H9 (cell line): Measurements from ENCODE around the gene RASL10A. TPM values are rescaled to one million over a fixed set of nuclear protein-coding genes. Genes with fewer than 3 reads are reported as not detected.

Experiments
- DNase-seq: peaks from one replicate; pipeline ENCODE4 v3.0.0-alpha.2; 2017
- H2AFZ ChIP-seq: one replicate; pipeline ENCODE4 v1.6.1; 2013; ENCODE audit warnings: mild to moderate bottlenecking, low read length, control low read depth, moderate library complexity
- H2AK5ac ChIP-seq: 2 replicates; pipeline ENCODE4 v1.6.1; 2013; ENCODE audit warnings: low read length, control low read depth, mixed read lengths; ENCODE audit not compliant: insufficient read length
- H2BK120ac ChIP-seq: one replicate; pipeline ENCODE4 v1.6.1; 2013; ENCODE audit warnings: low read depth, mild to moderate bottlenecking, low read length, control low read depth, inconsistent platforms; ENCODE audit not compliant: poor library complexity, severe bottlenecking
- H2BK12ac ChIP-seq: 2 replicates; pipeline ENCODE4 v1.6.1; 2013; ENCODE audit warnings: low read length, control low read depth, mixed read lengths, low read depth; ENCODE audit not compliant: insufficient read length
- H2BK15ac ChIP-seq: 2 replicates; pipeline ENCODE4 v1.6.1; 2013; ENCODE audit warnings: low read depth, low read length, control low read depth
- H2BK20ac ChIP-seq: one replicate; pipeline ENCODE4 v1.6.1; 2013; ENCODE audit warnings: low read depth, mild to moderate bottlenecking, low read length, control low read depth, inconsistent platforms; ENCODE audit not compliant: poor library complexity, severe bottlenecking
- H2BK5ac ChIP-seq: 2 replicates; pipeline ENCODE4 v1.6.1; 2013; ENCODE audit warnings: low read length, control low read depth, mixed read lengths; ENCODE audit not compliant: insufficient read length
- H3K14ac ChIP-seq: 2 replicates; pipeline ENCODE4 v1.6.1; 2013; ENCODE audit warnings: low read length, control low read depth; ENCODE audit not compliant: insufficient read depth
- H3K18ac ChIP-seq: 2 replicates; pipeline ENCODE4 v1.6.1; 2013; ENCODE audit warnings: low read depth, mild to moderate bottlenecking, mixed read lengths, low read length, control low read depth; ENCODE audit not compliant: insufficient read length
- H3K23ac ChIP-seq: 2 replicates; pipeline ENCODE4 v1.6.1; 2013; ENCODE audit warnings: low read length, control low read depth, mixed read lengths, low read depth; ENCODE audit not compliant: insufficient read length
- H3K23me2 ChIP-seq: 2 replicates; pipeline ENCODE4 v1.6.1; 2013; ENCODE audit warnings: low read depth, mild to moderate bottlenecking, mixed read lengths, low read length, control low read depth; ENCODE audit not compliant: insufficient read length, poor library complexity, severe bottlenecking
- H3K27ac ChIP-seq: 2 replicates; pipeline ENCODE4 v1.5.1; 2013; ENCODE audit warnings: low read length, control low read depth, mixed read lengths, low read depth; ENCODE audit not compliant: insufficient read length
- H3K27me3 ChIP-seq: 2 replicates; pipeline ENCODE4 v1.6.1; 2013; ENCODE audit warnings: low read length, control low read depth, inconsistent platforms; ENCODE audit not compliant: insufficient read depth
- H3K4ac ChIP-seq: 2 replicates; pipeline ENCODE4 v1.6.1; 2013; ENCODE audit warnings: low read depth, mild to moderate bottlenecking, control low read depth, inconsistent platforms, low read length, moderate library complexity
- H3K4me1 ChIP-seq: 2 replicates; pipeline ENCODE4 v1.6.1; 2013; ENCODE audit warnings: low read length, control low read depth, inconsistent platforms; ENCODE audit not compliant: insufficient read depth
- H3K4me2 ChIP-seq: 2 replicates; pipeline ENCODE4 v1.6.1; 2013; ENCODE audit warnings: low read length, control low read depth, mixed read lengths; ENCODE audit not compliant: insufficient read length, insufficient read depth
- H3K56ac ChIP-seq: 2 replicates; pipeline ENCODE4 v1.6.1; 2013; ENCODE audit warnings: low read depth, mild to moderate bottlenecking, mixed read lengths, low read length, control low read depth; ENCODE audit not compliant: insufficient read length
- H3K79me1 ChIP-seq: 2 replicates; pipeline ENCODE4 v1.6.1; 2013; ENCODE audit warnings: low read depth, mild to moderate bottlenecking, moderate library complexity, low read length, control low read depth, inconsistent platforms; ENCODE audit not compliant: insufficient read depth, poor library complexity, severe bottlenecking
- H3K79me2 ChIP-seq: 2 replicates; pipeline ENCODE4 v1.6.1; 2013; ENCODE audit warnings: low read length, control low read depth, inconsistent platforms; ENCODE audit not compliant: insufficient read depth
- H3K9ac ChIP-seq: 2 replicates; pipeline ENCODE4 v1.6.1; 2013; ENCODE audit warnings: low read length, control low read depth, mixed read lengths; ENCODE audit not compliant: insufficient read length; ENCODE audit errors: extremely low read depth
- H3K9me3 ChIP-seq: one replicate; pipeline ENCODE4 v1.6.1; 2013; ENCODE audit warnings: low read depth, low read length, inconsistent platforms; ENCODE audit not compliant: control insufficient read depth
- H3T11ph ChIP-seq: one replicate; pipeline ENCODE4 v1.6.1; 2013; ENCODE audit warnings: mild to moderate bottlenecking, low read length, control low read depth, inconsistent platforms
- H4K20me1 ChIP-seq: one replicate; pipeline ENCODE4 v1.6.1; 2013; ENCODE audit not compliant: control insufficient read depth, insufficient read length, insufficient read depth
- H4K5ac ChIP-seq: 2 replicates; pipeline ENCODE4 v1.6.1; 2013; ENCODE audit warnings: low read depth, mild to moderate bottlenecking, mixed read lengths, low read length, control low read depth; ENCODE audit not compliant: insufficient read length
- H4K8ac ChIP-seq: replicated peaks from 2 replicates; pipeline ENCODE4 v1.6.1; 2013; ENCODE audit warnings: low read length, control low read depth, mixed read lengths, low read depth; ENCODE audit not compliant: insufficient read length
- H4K91ac ChIP-seq: 2 replicates; pipeline ENCODE4 v1.6.1; 2013; ENCODE audit warnings: low read depth, mild to moderate bottlenecking, moderate library complexity, mixed read lengths, low read length, control low read depth; ENCODE audit not compliant: insufficient read length
- H3K27ac Mint-ChIP-seq, 3 experiments: 2 replicates in 2 of 3; 3 replicates in 1 of 3; pipeline ENCODE4 v1.8.0; 2020 to 2021; ENCODE audit warnings: mixed read lengths in 3 of 3, mild to moderate bottlenecking in 1 of 3, moderate library complexity in 1 of 3
- H3K27me3 Mint-ChIP-seq: 2 replicates; pipeline ENCODE4 v1.8.0; 2021; ENCODE audit warnings: low read depth, mild to moderate bottlenecking, moderate library complexity, mixed read lengths
- H3K36me3 Mint-ChIP-seq, 3 experiments: 2 replicates in 2 of 3; 3 replicates in 1 of 3; pipeline ENCODE4 v1.8.0; 2020 to 2021; ENCODE audit warnings: low read depth in 3 of 3, mixed read lengths in 3 of 3; ENCODE audit not compliant: insufficient read depth in 1 of 3
- H3K4me1 Mint-ChIP-seq, 2 experiments: 2 replicates each; pipeline ENCODE4 v1.8.0; 2020; ENCODE audit warnings: mixed read lengths in 2 of 2
- H3K4me3 Mint-ChIP-seq, 2 experiments: 2 replicates in 1 of 2; 3 replicates in 1 of 2; pipeline ENCODE4 v1.8.0; 2020 to 2021; ENCODE audit warnings: mild to moderate bottlenecking in 2 of 2, mixed read lengths in 2 of 2, moderate library complexity in 1 of 2
- H3K9me3 Mint-ChIP-seq, 2 experiments: 2 replicates in 1 of 2; 3 replicates in 1 of 2; pipeline ENCODE4 v1.8.0; 2020; ENCODE audit warnings: mild to moderate bottlenecking in 2 of 2, mixed read lengths in 2 of 2, moderate library complexity in 1 of 2
- WGBS: extraction: QIAGEN DNeasy Blood & Tissue Kit; methylation state at CpG from one replicate; pipeline ENCODE4 v1.1.7; 2013; ENCODE audit warnings: missing lambda C conversion rate, low lambda C conversion rate, mixed read lengths; ENCODE audit not compliant: insufficient read length; ENCODE audit errors: extremely low coverage; 5-methylcytosine and 5-hydroxymethylcytosine counted together
- total RNA-seq: library from RNA; stranded (reverse); gene quantifications from 2 replicates; pipeline ENCODE4 v1.2.1, GENCODE V29; 2021
- TF ChIP-seq, protein P1 (sequence below): fragments of 200-600 bp; sonication (generic); conservative IDR thresholded peaks from 3 replicates; pipeline ENCODE4 v1.8.0; 2021; ENCODE audit warnings: antibody characterized with exemption, mild to moderate bottlenecking

RASL10A gene
- total RNA-seq, 1 experiment from 2014 or later: 0.90 TPM

DNA sequence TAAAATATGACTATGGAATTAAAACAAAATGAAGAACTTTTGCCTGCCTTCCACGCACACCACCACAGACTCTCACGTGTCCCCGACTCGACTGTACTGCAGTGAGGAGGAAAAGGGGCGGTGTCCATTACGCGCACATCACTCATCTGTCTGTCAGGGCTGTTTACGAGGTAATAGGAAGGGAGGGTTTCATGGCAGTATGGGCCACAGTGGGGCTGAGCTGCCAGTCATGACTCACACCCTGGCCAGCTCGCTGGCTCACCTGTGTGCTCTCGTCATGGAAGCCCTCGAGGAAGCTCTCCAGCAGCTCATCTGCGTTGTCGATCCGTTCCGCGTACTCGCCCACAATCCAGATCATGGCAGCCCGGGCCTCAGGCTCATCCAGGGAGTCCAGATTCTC, 33.5 kb upstream of the RASL10A start:
- no peaks in the 10 kb centered on the region for H4K20me1 ChIP-seq
- no peak overlapping the region; the same call in 1 of the 2 replicates for H3K14ac ChIP-seq
- H2BK15ac ChIP-seq: no peak overlapping the region
- H3K79me2 ChIP-seq: no peaks in the 10 kb centered on the region
- no peak overlapping the region for H4K5ac ChIP-seq
- H2BK12ac ChIP-seq: no peak overlapping the region
- H3K27ac ChIP-seq: no peak overlapping the region
- TF ChIP-seq, protein P1, sequence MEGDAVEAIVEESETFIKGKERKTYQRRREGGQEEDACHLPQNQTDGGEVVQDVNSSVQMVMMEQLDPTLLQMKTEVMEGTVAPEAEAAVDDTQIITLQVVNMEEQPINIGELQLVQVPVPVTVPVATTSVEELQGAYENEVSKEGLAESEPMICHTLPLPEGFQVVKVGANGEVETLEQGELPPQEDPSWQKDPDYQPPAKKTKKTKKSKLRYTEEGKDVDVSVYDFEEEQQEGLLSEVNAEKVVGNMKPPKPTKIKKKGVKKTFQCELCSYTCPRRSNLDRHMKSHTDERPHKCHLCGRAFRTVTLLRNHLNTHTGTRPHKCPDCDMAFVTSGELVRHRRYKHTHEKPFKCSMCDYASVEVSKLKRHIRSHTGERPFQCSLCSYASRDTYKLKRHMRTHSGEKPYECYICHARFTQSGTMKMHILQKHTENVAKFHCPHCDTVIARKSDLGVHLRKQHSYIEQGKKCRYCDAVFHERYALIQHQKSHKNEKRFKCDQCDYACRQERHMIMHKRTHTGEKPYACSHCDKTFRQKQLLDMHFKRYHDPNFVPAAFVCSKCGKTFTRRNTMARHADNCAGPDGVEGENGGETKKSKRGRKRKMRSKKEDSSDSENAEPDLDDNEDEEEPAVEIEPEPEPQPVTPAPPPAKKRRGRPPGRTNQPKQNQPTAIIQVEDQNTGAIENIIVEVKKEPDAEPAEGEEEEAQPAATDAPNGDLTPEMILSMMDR: no peak
- H3K4me3 Mint-ChIP-seq: no peak overlapping the region
- no peaks in the 10 kb centered on the region for H3K27me3 Mint-ChIP-seq
- H3K4me1 Mint-ChIP-seq: no peaks in the 10 kb centered on the region
- no peak overlapping the region for H3K56ac ChIP-seq
- no peak overlapping the region for H3K18ac ChIP-seq
- H3K4me2 ChIP-seq: no peak overlapping the region
- H2AFZ ChIP-seq: no peak overlapping the region
- H4K8ac ChIP-seq: no peak overlapping the region
- H3K9me3 Mint-ChIP-seq: no peaks in the 10 kb centered on the region
- H2AK5ac ChIP-seq: no peak overlapping the region
- no peaks in the 10 kb centered on the region for H3K79me1 ChIP-seq
- no peak overlapping the region for H3K9ac ChIP-seq
- no peaks in the 10 kb centered on the region for H3K27me3 ChIP-seq
- H3K36me3 Mint-ChIP-seq: peaks cover 20 to 94% (median 54%) of the 10 kb centered on the region in 3 experiments
- H3K23ac ChIP-seq: no peak overlapping the region
- no peak for DNase-seq
- no peak overlapping the region for H3T11ph ChIP-seq
- H4K91ac ChIP-seq: no peak overlapping the region
- no peak overlapping the region for H3K4ac ChIP-seq
- H3K23me2 ChIP-seq: no peaks in the 10 kb centered on the region
- no peaks in the 10 kb centered on the region for H3K4me1 ChIP-seq
- H2BK20ac ChIP-seq: no peak overlapping the region
- H3K9me3 ChIP-seq: no peaks in the 10 kb centered on the region
- no peak overlapping the region for H3K27ac Mint-ChIP-seq
- no peak overlapping the region for H2BK5ac ChIP-seq
- WGBS: no CpG with 5 or more reads among the region's 18 CpGs
- no peak overlapping the region for H2BK120ac ChIP-seq
